C4-2B (cell line): ENCODE results near the gene PCYOX1L.

ENCODE experiments used
- CTCF ChIP-seq: fragments of 450-650 bp; conservative IDR thresholded peaks from 2 replicates; pipeline ENCODE4 v1.5.1; 2017; ENCODE audit warnings: mild to moderate bottlenecking
- ZFX ChIP-seq: fragments of 450-650 bp; IDR thresholded peaks from 2 replicates; pipeline ENCODE4 v1.6.1; 2017

GRCh38 chr5:149374303-149374702, 16.5 kb downstream of the PCYOX1L start:
- TF ChIP-seq CTCF: no peak
- no peak for TF ChIP-seq ZFX
